WTC11 (cell line): ENCODE data around the gene CUL9.

Experiments
- NR2C2 ChIP-seq: sonication (generic); formaldehyde crosslinking; IDR thresholded peaks from 2 replicates; pipeline ENCODE4 v1.8.0; 2022; ENCODE audit warnings: mild to moderate bottlenecking, missing genetic modification reagents
- RELA ChIP-seq: sonication (generic); formaldehyde crosslinking; IDR thresholded peaks from 2 replicates; pipeline ENCODE4 v1.8.1; 2022; ENCODE audit warnings: missing genetic modification reagents, mild to moderate bottlenecking, borderline replicate concordance
- SP1 ChIP-seq: sonication (generic); formaldehyde crosslinking; conservative IDR thresholded peaks from 2 replicates; pipeline ENCODE4 v1.8.1; 2022; ENCODE audit warnings: missing genetic modification reagents
- TF ChIP-seq, protein P1 (sequence below): fragments of 200-600 bp; IDR thresholded peaks from 2 replicates; pipeline ENCODE4 v1.8.0; 2022; ENCODE audit warnings: antibody characterized with exemption
- TF ChIP-seq, protein P2 (sequence below): sonication (generic); formaldehyde crosslinking; IDR thresholded peaks from 2 replicates; pipeline ENCODE4 v1.8.1; 2022; ENCODE audit warnings: mild to moderate bottlenecking, moderate library complexity, missing genetic modification reagents
- TF ChIP-seq, protein P3 (sequence below): sonication (generic); formaldehyde crosslinking; IDR thresholded peaks from 2 replicates; pipeline ENCODE4 v1.8.1; 2023; ENCODE audit warnings: mild to moderate bottlenecking, missing genetic modification reagents, borderline replicate concordance

DNA sequence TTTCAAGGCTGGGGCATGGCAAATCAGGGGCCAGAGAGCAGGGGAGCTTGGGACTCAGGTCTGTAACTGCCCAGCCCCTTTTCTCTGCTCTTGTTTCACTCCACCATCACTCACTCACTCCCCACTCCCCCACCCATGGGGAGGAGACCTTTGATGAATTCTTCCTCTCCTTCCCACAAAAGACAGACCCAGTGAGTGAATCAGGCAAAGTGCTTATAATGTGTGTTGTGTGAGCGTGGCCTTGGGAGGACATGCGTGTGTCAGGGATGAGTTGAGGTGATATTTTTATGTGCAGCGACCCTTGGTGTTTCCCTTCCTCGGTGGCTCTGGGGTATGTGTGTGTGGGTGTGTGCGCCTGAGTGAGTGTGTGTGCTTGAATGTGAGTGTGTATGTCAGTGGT, 1.0 kb upstream of the CUL9 start:
- TF ChIP-seq, protein P1, sequence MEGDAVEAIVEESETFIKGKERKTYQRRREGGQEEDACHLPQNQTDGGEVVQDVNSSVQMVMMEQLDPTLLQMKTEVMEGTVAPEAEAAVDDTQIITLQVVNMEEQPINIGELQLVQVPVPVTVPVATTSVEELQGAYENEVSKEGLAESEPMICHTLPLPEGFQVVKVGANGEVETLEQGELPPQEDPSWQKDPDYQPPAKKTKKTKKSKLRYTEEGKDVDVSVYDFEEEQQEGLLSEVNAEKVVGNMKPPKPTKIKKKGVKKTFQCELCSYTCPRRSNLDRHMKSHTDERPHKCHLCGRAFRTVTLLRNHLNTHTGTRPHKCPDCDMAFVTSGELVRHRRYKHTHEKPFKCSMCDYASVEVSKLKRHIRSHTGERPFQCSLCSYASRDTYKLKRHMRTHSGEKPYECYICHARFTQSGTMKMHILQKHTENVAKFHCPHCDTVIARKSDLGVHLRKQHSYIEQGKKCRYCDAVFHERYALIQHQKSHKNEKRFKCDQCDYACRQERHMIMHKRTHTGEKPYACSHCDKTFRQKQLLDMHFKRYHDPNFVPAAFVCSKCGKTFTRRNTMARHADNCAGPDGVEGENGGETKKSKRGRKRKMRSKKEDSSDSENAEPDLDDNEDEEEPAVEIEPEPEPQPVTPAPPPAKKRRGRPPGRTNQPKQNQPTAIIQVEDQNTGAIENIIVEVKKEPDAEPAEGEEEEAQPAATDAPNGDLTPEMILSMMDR, result no peak
- TF ChIP-seq RELA (CRISPR knock-in tag) (no peak), NR2C2 (no peak), SP1 (no peak)
- TF ChIP-seq, protein P2, sequence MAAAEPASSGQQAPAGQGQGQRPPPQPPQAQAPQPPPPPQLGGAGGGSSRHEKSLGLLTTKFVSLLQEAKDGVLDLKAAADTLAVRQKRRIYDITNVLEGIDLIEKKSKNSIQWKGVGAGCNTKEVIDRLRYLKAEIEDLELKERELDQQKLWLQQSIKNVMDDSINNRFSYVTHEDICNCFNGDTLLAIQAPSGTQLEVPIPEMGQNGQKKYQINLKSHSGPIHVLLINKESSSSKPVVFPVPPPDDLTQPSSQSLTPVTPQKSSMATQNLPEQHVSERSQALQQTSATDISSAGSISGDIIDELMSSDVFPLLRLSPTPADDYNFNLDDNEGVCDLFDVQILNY (CRISPR knock-in tag), result no peak
- TF ChIP-seq, protein P3, sequence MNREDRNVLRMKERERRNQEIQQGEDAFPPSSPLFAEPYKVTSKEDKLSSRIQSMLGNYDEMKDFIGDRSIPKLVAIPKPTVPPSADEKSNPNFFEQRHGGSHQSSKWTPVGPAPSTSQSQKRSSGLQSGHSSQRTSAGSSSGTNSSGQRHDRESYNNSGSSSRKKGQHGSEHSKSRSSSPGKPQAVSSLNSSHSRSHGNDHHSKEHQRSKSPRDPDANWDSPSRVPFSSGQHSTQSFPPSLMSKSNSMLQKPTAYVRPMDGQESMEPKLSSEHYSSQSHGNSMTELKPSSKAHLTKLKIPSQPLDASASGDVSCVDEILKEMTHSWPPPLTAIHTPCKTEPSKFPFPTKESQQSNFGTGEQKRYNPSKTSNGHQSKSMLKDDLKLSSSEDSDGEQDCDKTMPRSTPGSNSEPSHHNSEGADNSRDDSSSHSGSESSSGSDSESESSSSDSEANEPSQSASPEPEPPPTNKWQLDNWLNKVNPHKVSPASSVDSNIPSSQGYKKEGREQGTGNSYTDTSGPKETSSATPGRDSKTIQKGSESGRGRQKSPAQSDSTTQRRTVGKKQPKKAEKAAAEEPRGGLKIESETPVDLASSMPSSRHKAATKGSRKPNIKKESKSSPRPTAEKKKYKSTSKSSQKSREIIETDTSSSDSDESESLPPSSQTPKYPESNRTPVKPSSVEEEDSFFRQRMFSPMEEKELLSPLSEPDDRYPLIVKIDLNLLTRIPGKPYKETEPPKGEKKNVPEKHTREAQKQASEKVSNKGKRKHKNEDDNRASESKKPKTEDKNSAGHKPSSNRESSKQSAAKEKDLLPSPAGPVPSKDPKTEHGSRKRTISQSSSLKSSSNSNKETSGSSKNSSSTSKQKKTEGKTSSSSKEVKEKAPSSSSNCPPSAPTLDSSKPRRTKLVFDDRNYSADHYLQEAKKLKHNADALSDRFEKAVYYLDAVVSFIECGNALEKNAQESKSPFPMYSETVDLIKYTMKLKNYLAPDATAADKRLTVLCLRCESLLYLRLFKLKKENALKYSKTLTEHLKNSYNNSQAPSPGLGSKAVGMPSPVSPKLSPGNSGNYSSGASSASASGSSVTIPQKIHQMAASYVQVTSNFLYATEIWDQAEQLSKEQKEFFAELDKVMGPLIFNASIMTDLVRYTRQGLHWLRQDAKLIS (CRISPR knock-in tag), result no peak
